ENCODE results near the gene PABPC1L2A.
"Not testable (repeated sequence)": the region's sequence is repeated elsewhere in the genome, so short reads cannot be mapped to it uniquely, and the experiment has no call there.

The PABPC1L2A gene

DNA sequence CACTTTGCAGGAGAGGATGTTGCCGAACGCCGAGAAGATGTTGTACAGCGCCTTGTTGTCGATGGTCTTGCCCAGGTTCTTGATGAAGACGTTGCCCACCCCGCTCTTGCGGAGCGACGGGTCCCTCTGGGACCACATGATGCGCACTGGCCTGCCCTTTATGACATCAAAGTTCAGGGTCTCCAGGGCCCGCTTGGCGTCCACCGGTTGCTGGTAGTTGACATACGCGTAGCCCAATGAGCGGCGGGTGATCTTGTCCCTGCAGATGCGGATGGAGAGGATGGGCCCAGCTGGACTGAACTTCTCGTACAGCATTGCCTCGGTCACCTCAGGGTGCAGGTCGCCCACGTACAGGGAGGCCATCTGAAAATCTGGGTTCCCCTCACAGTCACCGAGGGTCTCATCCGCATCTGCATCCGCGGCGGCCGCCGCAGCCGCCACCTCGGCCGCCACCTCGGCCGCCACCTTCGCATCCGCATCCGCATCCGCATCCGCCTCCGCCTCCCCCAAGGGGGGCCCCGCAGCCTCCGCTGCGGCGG lies at the start of gene PABPC1L2A:
Gene PABPC1L2A (minus strand): TSS at position 489 of the 539 bp plus-strand sequence. CDS start 126 bp downstream, at position 363.
- DNase-seq = not testable (repeated sequence)

GRCh38 chrX:73127700-73128241 lies 48.5 kb upstream of the PABPC1L2A start:
- no peak for DNase-seq

GRCh38 chrX:73126240-73126639 lies 46.9 kb upstream of the PABPC1L2A start:
- no peak for DNase-seq

DNA sequence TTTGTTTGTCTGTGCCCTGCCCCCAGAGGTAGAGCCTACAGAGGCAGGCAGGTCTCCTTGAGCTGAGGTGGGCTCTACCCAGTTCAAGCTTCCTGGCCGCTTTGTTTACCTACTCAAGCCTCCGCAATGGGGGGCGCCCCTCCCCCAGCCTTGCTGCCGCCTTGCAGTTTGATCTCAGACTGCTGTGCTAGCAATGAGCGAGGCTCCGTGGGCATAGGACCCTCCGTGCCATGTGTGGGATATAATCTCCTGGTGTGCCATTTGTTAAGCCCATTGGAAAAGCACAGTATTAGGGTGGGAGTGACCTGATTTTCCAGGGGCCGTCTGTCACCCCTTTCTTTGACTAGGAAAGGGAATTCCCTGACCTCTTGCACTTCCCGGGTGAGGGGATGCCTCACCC lies 20.2 kb upstream of the PABPC1L2A start:
- not testable (repeated sequence) for DNase-seq

GRCh38 chrX:73086766-73087165 lies 7.5 kb upstream of the PABPC1L2A start:
- not testable (repeated sequence) for DNase-seq

GRCh38 chrX:73079884-73080283 lies 572 bp upstream of the PABPC1L2A start:
- DNase-seq = not testable (repeated sequence)

- not testable (repeated sequence) for DNase-seq
Observed at GRCh38 chrX:73078597-73078996, 715 bp downstream of the PABPC1L2A start.

DNA sequence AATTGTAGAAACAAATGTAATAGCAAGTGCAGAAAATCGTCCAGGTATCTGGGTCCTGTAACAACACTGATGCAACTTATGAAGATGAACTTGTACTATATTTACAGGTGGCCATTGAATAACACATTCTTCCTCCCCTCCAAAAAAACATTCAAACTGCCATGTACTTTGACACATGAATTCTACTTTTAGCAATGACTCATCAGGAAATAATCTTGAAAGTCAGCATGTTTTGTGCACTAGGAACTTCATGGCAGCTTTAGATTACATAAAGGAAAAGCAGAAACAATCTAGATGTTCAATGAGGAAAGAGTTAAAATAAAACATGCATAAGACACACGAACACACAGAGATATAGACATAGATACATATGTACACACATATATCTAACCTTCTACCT lies 2.5 kb downstream of the PABPC1L2A start:
- DNase-seq = no peak

- DNase-seq = no peak
Observed at GRCh38 chrX:73069365-73070035, 9.8 kb downstream of the PABPC1L2A start.

DNA sequence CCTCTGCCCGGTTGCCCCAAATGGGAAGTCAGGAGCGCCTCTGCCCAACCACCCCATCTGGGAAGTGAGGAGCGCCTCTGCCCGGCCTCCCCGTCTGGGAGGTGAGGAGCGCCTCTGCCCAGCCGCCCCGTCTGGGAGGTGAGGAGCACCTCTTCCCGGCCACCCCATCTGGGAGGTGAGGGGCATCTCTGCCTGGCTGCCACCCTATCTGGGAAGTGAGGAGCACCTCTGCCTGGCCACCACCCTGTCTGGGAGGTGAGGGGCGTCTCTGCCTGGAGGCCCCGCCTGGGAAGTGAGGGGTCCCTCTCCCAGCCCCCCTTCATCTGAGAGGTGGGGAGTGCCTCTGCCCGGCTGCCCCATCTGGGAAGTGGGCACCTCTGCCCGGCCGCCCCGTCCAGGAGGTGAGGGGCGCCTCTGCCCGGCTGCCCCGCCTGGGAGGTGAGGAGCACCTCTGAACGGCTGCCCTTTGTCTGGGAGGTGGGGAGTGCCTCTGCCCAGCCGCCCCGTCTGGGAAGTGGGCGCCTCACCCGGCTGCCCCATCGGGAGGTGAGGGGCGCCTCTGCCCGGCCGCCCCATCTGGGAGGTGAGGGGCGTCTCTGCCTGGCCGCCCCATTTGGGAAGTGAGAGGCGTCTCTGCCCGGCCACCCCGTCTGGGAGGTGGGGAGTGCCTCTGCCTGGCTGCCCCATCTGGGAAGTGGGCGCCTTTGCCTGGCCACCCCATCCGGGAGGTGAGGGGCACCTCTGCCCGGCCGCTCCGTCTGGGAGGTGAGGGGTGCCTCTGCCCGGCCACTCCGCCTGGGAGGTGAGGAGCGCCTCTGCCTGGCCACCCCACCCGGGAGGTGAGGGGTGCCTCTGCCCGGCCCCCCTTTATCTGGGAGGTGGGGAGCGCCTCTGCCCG lies 10.6 kb downstream of the PABPC1L2A start:
- DNase-seq = no peak

GRCh38 chrX:73067761-73068466 lies 11.4 kb downstream of the PABPC1L2A start:
- DNase-seq = not testable (repeated sequence)

DNA sequence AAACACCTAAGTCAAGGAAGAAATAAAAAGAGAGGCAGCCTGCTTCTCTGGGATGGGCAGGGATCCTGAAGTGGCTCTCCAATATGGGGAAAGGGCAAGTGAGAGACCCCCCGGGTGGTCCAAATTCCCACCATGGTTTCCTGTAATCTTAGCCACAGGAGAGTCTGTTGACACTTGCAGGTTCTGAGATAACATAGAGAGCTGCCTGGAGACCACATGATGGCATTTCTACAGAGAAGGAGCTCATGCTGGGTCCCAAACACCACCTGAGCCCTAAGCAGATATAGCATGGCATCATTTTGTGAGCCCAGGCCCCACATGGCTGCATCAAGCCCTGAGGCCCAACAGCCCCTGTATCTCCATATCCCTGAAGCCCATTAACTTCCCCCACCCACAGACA lies 50.4 kb downstream of the PABPC1L2A start:
- DNase-seq = no peak

Data from right forelimb (tissue), 1 donor.